Measurements from ENCODE around the gene TRIM46. TPM values are rescaled to one million over a fixed set of nuclear protein-coding genes. Genes with fewer than 3 reads are reported as not detected.
"Not testable (repeated sequence)": the region's sequence is repeated elsewhere in the genome, so short reads cannot be mapped to it uniquely, and the experiment has no call there.

The TRIM46 gene
- total and polyA plus RNA-seq, 2 experiments from 2014 or later = 2.9 to 5.4 TPM

DNA sequence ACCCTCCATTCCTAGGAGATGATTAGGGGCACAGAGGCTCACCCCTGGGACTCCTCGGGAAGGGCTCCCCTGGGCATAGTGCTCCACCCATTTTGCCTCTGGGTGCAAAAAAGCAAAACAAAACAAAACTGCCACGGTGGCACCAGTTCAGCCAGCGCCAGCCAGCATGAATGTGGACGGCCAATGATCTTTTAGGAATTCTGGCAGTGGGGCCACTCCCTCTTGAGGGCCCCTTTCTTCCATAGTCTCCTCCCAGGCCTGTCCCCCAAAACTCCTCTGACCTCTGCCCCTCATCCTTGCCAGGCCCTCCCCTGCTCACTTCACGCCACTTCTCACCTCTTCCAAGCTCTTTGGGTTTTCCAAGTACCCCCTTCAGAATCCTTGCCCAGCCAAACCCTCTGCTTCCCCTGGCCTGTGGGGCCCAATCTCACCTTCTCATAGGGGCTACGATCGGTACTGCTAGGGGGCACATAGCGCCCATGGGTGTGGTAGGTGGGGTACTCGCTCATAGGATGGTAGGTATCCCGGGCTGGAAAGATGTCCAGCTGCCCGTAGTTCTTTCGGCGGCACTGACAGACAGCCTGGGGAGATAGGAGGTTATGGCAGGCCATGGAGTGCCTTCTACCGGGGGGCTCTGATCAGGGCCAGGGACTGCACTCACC is 13.3 kb downstream of the TRIM46 start:
- no peaks in the 10 kb centered on the region for H3K27me3 ChIP-seq
- H3K36me3 ChIP-seq = no peaks in the 10 kb centered on the region
- no peaks in the 10 kb centered on the region for H3K9me3 ChIP-seq (ENCODE audit: low read depth)
- TF ChIP-seq, protein P1, sequence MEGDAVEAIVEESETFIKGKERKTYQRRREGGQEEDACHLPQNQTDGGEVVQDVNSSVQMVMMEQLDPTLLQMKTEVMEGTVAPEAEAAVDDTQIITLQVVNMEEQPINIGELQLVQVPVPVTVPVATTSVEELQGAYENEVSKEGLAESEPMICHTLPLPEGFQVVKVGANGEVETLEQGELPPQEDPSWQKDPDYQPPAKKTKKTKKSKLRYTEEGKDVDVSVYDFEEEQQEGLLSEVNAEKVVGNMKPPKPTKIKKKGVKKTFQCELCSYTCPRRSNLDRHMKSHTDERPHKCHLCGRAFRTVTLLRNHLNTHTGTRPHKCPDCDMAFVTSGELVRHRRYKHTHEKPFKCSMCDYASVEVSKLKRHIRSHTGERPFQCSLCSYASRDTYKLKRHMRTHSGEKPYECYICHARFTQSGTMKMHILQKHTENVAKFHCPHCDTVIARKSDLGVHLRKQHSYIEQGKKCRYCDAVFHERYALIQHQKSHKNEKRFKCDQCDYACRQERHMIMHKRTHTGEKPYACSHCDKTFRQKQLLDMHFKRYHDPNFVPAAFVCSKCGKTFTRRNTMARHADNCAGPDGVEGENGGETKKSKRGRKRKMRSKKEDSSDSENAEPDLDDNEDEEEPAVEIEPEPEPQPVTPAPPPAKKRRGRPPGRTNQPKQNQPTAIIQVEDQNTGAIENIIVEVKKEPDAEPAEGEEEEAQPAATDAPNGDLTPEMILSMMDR (IDR thresholded peaks at IDR 0.05; ENCODE audit: low read depth, low read length) = no peak
- H3K4me1 ChIP-seq (ENCODE audit: low read depth) = peaks cover 10% of the 10 kb centered on the region
- no peak overlapping the region for H3K4me3 ChIP-seq
- no peak for DNase-seq (ENCODE audit: low read depth in 1 of 2, low spot score in 1 of 2)
- H3K27ac ChIP-seq = no peak overlapping the region

DNA sequence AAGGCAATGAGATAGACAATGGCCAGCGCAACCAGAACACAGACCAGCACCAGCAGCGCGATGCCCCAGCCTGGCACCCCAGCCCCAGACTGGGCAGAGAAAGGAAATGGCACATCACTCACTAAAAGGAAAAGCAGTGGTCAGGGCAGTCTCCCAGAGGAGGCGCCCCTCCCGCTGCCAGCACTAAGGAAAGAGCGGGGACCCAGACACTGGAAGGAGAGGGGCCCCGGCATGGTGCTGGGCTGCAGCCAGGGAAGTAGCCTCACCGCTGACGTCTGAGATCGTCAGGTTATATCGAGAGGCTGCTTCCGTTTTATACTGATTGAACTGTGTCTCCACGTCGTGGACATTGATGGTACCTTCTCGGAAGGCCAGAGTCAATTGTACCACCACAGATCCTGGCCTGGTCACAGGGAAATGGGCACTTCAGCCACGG is 13.8 kb downstream of the TRIM46 start:
- DNase-seq (ENCODE audit: low read depth in 1 of 2, low spot score in 1 of 2) = no peak
- Histone ChIP-seq H3K4me1 (ENCODE audit: low read depth) (peaks cover 10% of the 10 kb centered on the region), H3K27ac (no peak overlapping the region), H3K4me3 (no peak overlapping the region), H3K27me3 (no peaks in the 10 kb centered on the region), H3K9me3 (ENCODE audit: low read depth) (no peaks in the 10 kb centered on the region), H3K36me3 (no peaks in the 10 kb centered on the region)
- TF ChIP-seq, protein P1 (IDR thresholded peaks at IDR 0.05; ENCODE audit: low read depth, low read length) = no peak

GRCh38 chr1:155188268-155188667 is 14.6 kb downstream of the TRIM46 start:
- TF ChIP-seq, protein P1 (IDR thresholded peaks at IDR 0.05; ENCODE audit: low read depth, low read length) = no peak
- H3K9me3 ChIP-seq (ENCODE audit: low read depth) = no peaks in the 10 kb centered on the region
- no peak overlapping the region for H3K4me3 ChIP-seq
- no peak overlapping the region for H3K27ac ChIP-seq
- H3K4me1 ChIP-seq (ENCODE audit: low read depth) = peaks cover 13% of the 10 kb centered on the region
- no peak for DNase-seq (ENCODE audit: low read depth in 1 of 2, low spot score in 1 of 2)
- H3K27me3 ChIP-seq = no peaks in the 10 kb centered on the region
- no peaks in the 10 kb centered on the region for H3K36me3 ChIP-seq

- not testable (repeated sequence) for H3K4me3 ChIP-seq; H3K36me3 ChIP-seq; H3K9me3 ChIP-seq (ENCODE audit: low read depth); H3K27me3 ChIP-seq; H3K27ac ChIP-seq; DNase-seq (ENCODE audit: low read depth in 1 of 2, low spot score in 1 of 2)
- peaks cover 17% of the 10 kb centered on the region for H3K4me1 ChIP-seq (ENCODE audit: low read depth)
Observed at GRCh38 chr1:155189926-155190325, 16.3 kb downstream of the TRIM46 start.

DNA sequence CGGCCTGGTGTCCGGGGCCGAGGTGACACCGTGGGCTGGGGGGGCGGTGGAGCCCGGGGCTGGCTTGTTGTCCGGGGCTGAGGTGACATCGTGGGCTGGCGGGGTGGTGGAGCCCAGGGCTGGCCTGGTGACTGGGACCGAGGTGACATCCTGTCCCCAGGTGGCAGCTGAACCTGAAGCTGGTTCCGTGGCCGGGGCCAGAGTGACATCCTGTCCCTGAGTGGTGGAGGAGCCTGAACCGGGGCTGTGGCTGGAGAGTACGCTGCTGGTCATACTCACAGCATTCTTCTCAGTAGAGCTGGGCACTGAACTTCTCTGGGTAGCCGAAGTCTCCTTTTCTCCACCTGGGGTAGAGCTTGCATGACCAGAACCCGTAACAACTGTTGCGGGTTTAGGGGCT is 18.3 kb downstream of the TRIM46 start:
- H3K27ac ChIP-seq = no peak overlapping the region
- H3K27me3 ChIP-seq = no peaks in the 10 kb centered on the region
- no peak overlapping the region for H3K4me3 ChIP-seq
- H3K4me1 ChIP-seq (ENCODE audit: low read depth) = peaks cover 11% of the 10 kb centered on the region
- DNase-seq (ENCODE audit: low read depth in 1 of 2, low spot score in 1 of 2) = no peak
- H3K36me3 ChIP-seq = no peaks in the 10 kb centered on the region
- no peaks in the 10 kb centered on the region for H3K9me3 ChIP-seq (ENCODE audit: low read depth)
- TF ChIP-seq, protein P1 (IDR thresholded peaks at IDR 0.05; ENCODE audit: low read depth, low read length) = no peak

- TF ChIP-seq, protein P1 (IDR thresholded peaks at IDR 0.05; ENCODE audit: low read depth, low read length) = no peak
- no peaks in the 10 kb centered on the region for H3K9me3 ChIP-seq (ENCODE audit: low read depth)
- H3K4me1 ChIP-seq (ENCODE audit: low read depth) = peaks cover 11% of the 10 kb centered on the region
- no peaks in the 10 kb centered on the region for H3K27me3 ChIP-seq
- no peaks in the 10 kb centered on the region for H3K36me3 ChIP-seq
- no peak for DNase-seq (ENCODE audit: low read depth in 1 of 2, low spot score in 1 of 2)
- H3K27ac ChIP-seq = no peak overlapping the region
- peak overlapping the region; percentile 44 for H3K4me3 ChIP-seq
Observed at GRCh38 chr1:155192346-155193274, 19.0 kb downstream of the TRIM46 start.

Data from cardiac muscle cell (in vitro differentiated cells and primary cell).